ENCODE data around the gene JUND.

JUND gene

DNA sequence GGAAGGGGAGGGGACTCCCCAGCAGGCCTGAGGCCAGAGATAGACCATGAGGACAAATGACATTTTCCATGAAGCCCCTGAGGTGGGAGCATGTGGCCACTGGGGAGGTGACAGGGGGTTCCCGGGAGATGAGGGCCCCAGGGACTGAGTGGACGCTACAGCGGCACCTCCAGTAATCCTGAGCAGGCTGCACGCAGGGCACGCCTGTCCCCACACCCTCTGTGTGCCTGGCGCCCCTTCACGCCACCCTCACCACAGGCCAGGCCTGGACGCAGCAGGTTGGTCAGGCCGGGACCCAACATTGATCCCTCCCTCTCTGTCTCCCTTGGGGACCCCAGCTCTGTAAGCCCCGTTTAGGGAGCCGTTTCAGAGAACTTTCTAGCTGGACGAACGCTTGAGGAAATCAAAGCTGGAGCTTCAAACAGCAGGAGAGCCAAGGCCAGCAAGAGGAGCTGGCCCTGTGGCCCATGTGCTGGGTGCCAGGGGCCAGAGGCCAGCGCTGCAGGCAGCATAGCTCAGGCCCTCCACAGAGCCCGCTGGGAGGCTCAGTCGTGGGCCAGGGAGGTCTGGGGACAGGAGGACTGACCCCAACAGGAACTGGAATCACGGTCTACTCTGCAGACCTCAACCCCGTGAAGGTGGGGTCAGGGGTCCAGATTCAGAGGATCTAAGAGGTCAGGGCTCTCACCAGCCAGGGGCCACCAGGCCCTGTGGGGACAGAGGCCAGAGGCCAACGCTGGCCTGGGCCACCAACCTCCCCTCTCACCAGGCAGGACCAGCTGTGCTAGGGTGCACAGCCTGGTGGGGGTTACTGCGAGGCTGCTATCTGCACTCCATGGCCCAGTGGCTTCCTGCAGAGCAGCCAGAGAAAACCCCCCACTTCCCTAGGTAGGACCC is 26.9 kb upstream of the JUND start:
- no peak for DNase-seq

DNA sequence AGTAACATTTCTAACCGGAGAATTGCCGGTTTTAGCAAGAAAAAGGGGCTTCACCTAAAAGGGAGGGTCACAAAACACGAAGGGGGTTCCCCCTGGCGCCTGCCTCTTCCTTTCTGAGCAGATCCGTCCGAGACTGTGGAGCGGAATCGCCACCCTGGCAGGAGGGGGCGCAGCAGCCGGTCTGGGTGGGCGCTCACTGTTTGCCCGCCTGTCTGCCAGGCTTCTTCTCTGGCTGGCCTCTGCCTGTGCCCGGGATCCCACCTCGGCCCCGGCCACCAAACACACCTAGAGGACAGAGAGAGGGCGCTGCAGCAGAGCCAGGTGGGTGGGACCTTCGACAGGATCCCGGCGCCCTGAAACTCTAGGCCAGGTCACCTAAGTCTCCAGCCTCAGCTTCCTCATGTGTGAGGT is 25.9 kb upstream of the JUND start:
- no peak for DNase-seq

DNA sequence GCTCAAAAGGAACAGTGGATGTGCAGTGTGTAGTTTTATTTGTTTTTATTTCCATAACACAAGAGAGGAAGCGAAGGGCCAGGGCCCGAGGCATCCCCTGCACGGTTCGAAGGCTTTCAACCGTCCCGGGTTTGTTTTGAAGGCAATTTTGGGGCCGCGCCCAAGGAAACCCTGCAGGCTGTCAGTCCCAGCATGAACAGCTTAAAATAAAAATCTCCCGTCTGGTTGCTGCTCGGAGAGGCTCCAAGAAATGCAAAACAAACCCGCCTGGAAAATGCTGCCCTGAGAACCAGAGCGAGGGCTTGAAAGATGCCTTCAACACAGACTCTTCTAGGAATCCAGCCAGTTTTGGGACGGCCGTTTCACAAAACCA is 25.5 kb upstream of the JUND start:
- no peak for DNase-seq

DNA sequence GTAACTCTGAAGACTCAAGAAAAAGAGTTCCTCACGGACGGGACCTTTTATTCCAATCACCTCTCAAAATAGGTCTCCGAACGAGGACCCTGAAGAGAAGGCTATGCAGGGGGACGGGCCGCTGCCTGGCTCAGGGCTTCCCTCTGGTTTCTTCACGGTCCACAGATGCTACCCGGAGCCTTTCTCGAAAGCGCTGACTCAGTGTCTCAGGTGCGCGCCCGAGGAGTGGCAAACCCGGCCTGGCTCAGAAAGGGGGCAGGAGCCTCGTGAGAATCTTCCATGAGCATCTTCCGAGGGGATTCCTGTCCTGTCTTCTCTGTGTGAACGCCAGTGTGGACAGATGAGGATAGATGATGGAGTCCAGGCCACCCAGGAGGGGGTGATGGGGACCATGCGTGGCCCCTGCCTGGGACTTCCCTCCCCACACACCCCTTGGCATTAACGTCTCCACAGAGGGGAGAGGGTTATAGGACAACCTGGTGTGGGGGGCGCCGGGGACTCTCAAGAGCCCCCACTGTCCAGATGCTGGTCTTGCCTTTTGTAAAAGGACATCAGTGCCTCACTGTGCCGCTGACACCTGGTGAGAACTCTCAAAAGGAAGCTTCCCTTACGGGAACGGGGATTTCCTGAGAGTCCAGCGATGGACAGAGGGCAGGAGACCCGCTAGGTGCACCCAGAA is 24.9 kb upstream of the JUND start:
- DNase-seq = no peak

DNA sequence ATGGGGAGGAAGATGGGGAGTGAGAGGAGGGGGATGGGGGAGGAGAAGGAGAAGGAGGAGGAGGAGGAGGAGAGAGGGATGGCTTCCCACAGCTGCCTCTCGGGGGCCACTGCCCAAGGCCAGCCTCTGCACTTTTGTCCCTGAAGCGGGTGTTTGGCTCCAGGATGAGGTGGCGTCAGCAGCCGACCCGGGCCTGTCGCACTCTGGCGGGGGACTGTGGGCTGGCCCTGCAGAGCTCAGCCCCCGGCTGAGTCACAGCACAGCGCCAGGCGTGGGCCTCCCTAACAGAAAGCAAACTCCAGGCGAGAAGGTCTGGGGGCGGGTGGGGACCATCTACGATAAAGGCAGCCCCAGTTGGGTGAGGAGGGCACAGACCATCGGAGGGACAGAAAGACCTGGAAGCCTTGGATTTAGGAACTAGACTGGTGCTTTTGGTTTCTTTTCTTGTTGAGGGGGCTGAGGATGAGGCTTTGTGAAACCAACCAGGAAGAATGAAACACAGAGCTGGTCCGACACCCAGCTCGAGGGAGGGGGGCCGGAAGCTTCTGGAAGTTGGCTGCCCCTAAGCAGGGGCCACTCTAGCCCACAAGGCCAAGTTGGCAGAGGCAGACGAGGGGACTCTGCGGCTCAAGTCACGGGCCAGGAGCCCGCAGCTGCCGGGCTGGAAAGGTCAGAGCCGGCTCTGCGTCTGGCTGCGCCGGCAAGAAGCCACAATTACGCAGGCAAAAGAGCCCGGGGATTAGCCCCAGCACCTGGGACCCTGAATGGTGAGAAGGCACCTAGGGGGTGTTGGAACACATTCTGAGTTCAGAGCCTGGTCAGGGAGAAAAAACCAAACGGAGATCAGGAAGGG is 23.3 kb upstream of the JUND start:
- DNase-seq = peak; percentile 74 to 81

DNA sequence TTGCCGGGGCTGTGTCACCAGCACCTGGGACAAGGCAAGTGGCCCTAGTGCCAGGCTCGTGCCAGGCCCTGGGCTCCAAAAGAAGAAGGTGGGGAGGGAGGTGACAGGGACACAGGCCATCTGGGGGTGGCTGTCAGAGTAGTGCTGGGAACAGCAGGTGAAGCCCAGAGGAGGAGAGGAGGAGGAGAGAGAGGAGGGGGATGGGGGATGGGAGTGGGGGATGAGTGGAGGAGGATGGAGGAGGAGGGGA is 22.7 kb upstream of the JUND start:
- peak; percentile 64 to 81 for DNase-seq

DNA sequence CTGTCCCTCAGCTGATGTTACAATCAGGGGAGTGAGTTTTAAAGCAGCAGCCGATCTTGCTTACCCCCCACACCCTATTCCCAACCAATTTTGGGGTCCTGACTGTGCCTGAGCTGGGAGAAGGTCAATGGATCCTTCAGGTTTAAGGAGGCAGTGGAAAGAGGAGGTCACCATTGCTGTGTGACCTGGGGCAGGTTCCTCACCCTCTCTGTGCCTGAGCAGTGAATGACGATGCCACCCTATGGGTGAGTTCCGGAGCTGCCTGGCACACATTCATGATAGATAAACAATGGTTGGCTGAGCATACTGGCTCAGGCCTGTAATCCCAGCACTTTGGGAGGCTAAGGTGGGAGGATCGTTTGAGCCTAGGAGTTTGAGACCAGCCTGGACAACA is 20.3 kb upstream of the JUND start:
- no peak for DNase-seq

DNA sequence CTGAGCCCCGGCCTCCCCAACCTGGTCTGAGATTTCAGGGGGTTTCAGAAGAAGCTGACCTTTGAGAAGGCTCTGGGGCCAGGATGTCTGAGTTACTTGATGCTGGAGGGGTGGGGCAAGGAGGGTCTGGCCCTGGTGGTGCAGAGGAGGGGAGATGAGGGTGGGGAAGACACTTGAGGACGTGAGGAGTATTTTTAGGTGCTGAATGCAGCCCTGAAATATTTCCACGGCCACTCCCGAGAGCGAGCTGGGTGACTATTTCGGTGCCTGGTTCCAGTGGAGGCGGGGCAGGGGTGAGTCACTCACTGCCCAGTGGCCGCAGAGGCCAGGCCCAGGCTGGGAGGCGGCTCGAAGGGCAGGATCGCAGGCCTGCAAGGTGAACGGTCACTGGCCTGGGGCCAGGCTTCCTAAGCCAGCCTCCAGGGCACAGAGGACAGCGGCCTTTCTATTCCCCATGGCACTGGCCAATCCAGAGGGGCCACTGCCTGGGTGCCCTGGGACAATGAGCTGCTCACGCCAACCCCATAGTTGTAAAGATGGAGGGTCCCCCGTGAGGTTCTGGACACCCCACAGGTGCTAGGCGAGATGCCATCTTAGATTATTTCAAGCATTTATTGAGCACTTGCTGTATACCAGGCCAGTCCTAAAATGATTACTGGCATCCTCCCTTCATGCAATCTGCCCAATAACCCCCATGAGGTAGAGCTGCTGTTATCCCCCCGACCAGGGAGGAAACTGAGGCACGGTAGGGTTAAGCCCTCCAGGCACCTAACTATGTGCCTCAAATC is 19.7 kb upstream of the JUND start:
- DNase-seq = no peak

DNA sequence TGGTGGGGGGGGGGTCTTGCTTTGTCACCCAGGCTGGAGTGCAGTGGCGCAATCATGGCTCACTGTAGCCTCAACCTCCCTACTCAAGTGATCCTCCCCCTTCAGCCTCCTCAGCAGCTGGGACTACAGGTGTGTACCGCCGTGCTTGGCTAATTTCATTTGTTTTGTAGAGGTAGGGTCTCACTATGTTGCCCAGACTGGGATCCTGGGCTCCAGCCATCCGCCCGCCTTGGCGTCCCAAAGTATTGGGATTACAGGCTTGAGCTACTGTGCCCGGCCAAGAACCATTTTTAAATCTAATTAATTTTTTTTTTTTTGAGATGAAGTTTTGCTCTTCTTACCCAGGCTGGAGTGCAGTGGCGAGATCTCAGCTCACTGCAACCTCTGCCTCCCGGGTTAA is 18.2 kb upstream of the JUND start:
- no peak for DNase-seq

DNA sequence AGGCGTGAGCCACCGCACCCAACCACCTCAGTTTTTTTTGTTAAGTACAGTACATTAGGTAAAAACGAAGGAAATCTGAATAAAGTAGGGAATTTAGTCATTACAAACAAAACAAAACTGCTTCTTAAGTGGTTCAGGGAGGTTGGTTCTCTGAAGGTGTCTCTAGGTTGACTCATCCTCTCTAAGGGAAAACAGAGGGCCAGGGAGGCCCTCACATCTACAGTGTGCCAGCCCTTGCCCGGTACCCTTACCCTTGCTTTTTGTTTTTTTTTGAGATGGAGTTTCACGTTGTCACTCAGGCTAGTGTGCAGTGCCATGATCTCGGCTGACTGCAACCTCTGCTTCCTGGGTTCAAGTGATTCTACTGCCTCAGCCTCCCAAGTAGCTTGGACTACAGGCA is 17.2 kb upstream of the JUND start:
- no peak for DNase-seq

DNA sequence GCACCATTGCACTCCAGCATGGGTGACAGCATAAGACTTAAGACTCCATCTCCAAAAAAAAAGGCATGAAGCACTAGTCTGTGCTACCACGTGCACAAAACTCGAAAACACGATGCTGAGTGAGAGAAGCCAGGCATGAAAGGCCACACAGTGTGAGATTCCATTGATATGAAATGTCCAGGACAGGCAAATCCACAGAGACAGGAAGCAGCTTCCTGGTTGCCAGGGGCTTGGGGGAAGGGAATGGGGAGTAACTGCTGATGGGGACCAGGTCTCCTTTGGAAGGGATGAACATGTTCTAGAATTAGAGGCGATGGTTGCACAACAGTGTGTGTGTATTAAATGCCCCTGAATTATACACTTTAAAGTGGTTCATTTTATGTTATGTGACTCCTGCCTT is 15.9 kb upstream of the JUND start:
- DNase-seq = no peak

DNA sequence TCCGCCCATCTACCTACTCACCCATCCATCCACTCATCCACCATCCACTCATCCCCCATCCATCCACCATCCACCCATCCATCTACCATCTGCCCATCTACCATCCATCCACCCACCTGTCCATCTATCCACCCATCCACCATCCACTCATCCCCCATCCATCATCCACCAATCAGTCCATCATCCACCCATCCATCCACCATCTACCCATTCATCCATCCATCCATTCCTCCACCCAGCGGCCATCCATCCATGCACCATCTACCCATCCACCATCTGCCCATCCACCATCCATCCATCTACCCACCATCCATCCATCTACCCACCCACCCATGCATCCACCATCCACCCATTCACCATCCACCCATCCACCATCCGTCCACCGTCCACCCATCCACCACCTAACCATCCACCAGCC is 13.6 kb upstream of the JUND start:
- no peak for DNase-seq

DNA sequence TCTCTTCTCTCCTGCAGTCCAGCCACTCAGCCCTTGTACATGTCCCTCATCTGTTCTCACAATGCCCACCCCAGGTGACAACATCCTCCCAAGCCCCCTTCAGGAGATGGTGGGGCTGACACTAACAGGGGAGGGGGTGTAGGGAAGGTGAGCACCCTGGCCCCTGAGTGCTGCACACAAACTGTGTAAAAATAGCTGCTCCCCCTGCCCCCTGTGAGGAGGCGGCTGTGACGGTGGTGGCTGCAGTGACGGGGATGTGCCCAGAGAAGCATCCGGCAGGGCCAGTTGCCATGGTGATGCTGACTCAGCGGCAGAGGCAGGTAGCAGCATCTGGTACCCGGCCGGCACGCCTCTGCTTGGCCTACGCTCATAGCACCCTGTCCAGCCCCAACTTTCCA is 13.0 kb upstream of the JUND start:
- peak in 1 of 2 experiments; percentile 38 for DNase-seq

DNA sequence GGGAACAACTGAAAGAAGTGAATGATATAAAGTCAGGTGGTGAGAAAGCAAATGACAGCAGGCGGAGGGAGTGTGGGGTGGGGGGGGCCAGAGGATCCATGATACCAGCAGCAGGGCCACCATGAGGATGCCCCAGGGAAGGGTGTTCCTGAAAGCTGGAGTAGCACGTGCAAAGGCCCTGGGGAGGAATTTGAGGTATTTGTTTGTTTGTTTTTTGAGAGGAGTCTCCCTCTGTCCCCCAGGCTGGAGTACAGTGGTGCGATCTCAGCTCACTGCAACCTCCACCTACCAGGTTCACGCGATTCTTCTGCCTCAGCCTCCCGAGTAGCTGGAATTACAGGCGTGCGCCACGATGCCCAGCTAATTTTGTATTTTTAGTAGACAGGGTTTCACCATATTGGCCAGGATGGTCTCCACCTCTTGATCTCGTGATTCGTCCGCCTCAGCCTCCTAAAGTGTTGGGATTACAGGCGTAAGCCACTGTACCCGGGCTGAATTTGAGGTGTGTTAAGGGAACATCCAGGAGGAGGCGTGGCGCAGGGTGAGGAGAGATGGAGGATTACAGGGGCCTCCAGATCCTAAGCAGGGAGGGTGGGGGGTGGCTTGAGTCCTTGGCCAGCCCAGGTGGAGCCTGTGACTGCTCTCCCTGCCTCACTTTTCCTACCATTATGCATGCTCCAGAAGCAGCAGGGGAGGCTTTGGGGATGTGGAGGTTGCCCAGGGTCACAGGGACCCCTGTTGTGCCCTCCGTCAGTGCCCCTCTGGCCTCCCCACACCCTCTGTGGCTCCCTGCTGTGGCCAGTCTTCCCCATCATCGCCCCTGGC is 12.4 kb upstream of the JUND start:
- no peak for DNase-seq

DNA sequence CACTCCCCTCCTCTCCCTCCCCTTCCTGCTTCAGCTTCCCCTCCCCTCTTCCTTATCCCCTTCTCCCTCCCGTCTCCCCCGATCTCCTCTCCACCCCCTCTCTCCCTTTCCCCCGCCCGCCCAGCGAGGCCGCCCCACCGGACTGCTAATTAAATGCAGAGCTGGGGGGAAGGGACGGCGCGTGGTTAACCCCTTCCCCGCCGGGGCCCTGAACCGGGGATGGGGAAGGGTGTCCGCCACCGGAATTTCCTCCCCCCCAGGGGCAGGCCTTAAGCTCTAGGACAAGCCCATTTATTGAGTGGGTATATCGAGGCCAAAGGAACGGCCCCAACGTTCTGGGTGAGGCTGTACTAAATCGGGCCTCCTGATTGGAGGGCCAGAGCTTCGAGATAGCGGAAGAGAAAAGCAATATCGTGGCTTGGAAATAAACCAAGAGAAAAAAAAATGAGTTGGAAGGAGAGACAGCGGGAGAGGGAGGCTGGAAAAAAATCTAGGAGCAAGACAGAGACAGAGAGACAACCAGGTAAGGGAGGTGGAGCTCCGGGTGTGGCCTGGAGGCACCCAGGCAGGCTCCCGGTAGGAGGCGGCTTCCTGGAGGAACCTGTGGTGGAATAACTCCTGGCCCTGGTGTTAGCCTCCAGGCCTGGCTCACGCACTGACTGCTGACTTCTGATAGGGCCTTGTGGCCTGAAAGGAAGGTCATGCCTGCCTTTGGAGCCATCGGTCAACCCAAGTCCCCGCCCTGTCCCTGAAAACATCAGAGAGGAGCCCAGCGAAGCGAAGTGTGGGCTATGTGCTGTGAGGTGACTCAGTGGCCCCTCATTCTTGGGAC is 11.6 kb upstream of the JUND start:
- peak; percentile 26 to 42 for DNase-seq

DNA sequence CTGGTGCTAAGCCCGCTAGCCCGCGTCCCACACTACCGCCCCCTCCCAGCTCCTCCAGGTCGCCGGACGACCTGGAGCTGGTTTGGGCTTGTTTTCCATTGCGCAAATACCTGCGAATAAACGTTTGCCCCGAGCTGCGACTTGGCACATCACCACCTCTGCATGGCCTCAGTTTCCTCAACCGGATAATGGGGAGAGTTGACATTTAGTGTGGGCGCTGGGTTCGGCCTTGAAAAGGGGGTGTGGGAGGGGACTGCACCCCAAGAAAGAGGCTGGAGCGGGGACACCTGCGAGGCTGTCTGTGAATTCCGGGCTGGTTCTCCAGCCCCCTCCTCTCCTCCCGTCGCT is 11.0 kb upstream of the JUND start:
- DNase-seq = no peak

DNA sequence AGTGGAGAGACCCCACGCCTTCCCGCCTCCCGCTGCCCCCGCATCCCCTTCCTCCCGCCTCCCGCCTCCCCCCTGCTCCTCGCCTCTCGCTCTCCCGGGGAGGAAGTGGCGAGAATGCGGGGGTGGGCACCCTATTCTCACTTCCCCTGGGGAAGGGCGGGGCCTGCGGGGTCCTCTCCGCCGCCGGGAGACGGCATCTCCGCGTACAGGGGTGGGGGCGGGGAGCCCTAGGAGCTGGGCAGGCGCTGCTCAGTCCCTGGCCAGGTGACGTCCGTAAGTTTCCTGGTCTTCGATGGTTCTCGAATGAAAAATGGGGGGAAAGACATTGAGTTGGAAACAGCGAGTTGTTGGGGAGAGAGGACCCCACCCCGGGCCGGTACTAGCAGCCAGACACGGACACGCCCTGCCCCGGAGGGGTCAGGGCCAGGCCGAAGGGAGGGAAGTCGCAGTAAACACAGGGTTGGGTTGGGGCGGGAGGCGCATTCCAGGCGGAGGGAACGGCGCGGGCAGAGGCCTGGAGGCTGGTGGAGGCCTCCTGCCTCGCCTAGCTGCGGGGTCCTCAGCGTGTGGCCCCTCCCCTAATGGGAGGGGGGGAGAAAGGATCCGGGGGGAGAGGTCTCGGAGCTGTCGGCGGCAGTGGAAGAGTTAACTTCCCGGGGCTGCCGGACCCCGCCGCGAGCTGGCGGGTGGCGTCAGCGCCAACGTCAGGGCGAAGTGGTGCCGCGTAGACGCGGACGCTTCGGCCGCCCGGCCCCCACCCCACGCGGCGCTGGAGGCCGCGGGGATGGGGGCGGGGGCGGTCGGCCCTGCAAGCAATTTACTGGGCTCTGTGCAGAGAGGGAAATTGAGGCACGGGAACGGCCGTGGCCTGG is 10.4 kb upstream of the JUND start:
- DNase-seq = peak; percentile 35 to 61

DNA sequence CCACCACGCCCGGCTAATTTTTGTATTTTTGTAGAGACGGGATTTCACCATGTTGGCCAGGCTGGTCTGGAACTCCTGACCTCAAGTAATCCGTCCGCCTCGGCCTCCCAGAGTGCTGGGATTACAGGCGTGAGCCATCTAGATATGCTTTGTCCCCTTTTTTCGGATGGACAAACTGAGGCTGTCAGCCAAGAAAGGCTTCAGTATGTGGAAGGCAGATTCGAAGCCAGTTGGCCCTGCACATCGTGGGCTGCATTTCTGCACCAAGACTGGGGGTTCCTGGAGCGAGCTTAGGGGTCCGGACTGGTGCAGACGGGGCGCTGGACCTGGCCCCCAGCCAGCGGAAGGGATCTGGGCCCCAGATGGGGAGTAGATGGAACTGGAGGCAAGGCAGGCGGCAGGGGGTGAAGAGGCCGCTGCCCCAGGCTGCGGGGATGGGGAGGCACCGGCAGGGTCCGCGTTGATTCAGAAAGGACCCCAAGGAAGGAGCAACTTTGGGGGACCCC is 9.7 kb upstream of the JUND start:
- DNase-seq = no peak

DNA sequence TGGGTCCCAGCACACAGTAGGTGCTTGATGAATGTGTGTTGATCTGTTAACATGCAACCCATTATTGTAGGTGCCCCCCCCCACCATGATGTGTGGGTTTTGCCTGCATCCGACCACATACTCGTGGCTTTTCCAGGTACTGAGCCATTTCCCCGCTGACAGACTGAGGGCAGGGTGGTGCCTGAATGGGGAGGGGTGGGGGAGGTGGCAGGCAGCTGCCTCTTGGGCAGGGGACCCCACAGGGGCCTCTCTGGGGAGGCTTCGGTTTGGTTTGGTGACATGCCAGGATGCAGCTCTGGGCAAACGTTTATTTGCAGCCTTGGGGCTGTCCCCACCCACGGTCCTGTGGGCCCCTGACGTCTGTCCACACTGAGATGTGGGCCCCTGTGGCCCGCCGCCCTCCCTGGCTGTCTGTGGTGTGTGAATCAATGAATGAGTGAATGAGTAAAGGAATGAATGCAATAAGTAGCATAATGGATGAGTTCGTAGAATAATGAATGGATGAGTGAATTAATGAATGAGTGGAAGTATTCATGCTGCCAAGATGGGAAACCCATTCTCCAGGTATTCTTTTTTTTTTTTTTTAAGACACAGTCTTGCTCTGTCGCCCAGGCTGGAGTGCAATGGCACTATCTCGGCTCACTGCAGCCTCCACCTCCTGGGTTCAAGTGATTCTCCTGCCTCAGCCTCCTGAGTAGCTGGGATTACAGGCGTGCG is 9.0 kb upstream of the JUND start:
- DNase-seq = no peak

All from SHP77 (cell line).